ENCODE measurements around the gene LARP6. TPM values are rescaled to one million over a fixed set of nuclear protein-coding genes. Genes with fewer than 3 reads are reported as not detected.
"Not testable (repeated sequence)": the region's sequence is repeated elsewhere in the genome, so short reads cannot be mapped to it uniquely, and the experiment has no call there.

LARP6 gene
- total RNA-seq, 1 donor: 68.1 TPM

DNA sequence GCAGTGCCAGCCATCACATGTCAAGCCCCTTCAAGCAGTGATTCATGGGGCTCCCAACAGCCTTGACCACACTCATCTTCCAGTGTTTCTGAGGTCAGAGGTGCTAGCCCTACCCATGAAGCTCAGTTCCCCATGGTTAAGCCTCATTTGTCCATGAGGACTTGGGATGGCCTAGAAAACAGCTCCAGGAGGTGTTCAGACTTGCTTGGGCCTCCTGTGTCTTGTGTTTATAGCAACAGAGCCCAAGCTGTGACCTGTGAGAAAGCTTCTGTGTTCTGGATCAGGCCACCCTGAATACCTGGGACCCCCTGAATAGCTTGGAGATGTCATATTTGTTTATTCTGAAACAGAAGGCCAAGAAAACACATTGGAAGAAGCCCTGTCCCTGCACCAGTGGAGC lies 36.7 kb downstream of the LARP6 start:
- TF ChIP-seq, protein P1, sequence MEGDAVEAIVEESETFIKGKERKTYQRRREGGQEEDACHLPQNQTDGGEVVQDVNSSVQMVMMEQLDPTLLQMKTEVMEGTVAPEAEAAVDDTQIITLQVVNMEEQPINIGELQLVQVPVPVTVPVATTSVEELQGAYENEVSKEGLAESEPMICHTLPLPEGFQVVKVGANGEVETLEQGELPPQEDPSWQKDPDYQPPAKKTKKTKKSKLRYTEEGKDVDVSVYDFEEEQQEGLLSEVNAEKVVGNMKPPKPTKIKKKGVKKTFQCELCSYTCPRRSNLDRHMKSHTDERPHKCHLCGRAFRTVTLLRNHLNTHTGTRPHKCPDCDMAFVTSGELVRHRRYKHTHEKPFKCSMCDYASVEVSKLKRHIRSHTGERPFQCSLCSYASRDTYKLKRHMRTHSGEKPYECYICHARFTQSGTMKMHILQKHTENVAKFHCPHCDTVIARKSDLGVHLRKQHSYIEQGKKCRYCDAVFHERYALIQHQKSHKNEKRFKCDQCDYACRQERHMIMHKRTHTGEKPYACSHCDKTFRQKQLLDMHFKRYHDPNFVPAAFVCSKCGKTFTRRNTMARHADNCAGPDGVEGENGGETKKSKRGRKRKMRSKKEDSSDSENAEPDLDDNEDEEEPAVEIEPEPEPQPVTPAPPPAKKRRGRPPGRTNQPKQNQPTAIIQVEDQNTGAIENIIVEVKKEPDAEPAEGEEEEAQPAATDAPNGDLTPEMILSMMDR (IDR thresholded peaks at IDR 0.05; ENCODE audit: insufficient read depth, low read length): no peak
- DNase-seq (ENCODE audit: low read depth): no peak
- H3K4me3 ChIP-seq (ENCODE audit: low read depth, low read length): no peak overlapping the region

DNA sequence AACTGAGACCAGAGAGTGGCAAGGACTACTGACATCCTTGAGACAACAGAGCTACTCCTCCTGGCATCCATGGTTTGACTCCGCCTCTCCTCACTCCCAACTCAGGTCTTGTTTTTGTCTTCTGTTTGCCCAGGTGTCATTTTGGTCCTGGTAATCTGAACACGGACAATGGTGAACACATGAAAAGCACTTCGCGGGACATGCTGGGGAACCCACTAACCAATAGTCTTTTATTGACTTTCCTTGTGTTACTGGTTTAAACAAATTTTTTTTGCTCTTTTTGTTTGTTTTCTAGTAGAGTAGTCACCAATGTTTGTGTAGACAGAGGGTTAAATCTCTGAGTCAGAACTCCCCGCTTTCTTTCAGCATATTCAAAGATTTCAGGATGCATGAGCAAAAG lies 38.4 kb downstream of the LARP6 start:
- no peak for DNase-seq (ENCODE audit: low read depth)
- H3K4me3 ChIP-seq (ENCODE audit: low read depth, low read length): no peak overlapping the region
- TF ChIP-seq, protein P1 (IDR thresholded peaks at IDR 0.05; ENCODE audit: insufficient read depth, low read length): no peak

DNA sequence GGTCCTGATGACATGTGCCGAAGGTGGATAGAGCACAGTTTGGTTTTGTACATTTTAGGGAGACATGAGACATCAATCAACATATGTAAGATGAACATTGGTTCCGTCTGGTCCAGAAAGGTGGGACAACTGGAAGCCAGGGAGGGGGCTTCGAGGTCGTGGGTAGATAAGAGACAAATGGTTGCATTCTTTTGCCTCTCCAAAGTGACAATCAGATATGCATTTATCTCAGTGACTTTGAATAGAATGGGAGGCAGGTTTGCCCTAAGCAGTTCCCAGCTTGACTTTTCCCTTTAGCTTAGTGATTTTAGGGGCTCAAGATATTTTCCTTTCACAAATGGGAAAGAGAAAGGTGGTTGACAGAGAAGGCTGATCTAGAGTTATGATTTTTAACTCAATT lies 38.9 kb downstream of the LARP6 start:
- not testable (repeated sequence) for DNase-seq (ENCODE audit: low read depth); H3K4me3 ChIP-seq (ENCODE audit: low read depth, low read length)

DNA sequence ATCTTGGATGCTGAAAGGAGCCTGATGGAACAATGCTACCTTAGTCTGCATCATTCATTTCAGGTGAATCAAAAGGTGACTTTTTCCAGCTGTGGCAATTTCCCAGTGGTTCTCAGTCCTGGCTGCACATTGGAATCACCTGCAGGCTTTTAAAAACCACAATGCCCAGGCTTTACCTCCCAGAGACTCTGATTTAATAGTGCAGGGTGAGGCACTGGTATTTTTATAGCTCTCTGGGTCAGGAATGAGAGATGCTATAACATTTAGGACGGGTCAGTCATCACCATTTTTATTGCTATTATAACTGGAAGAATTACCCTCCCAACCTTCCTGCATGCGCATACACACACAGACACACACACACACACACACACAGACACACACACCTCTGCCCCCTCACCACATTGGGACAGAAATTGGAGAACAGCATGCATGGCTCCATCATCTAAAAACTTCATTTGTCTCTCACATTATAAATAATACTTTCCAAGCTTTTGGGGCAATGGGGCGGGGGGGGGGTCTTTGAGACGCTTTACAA lies 41.1 kb downstream of the LARP6 start:
- no peak for DNase-seq (ENCODE audit: low read depth)
- no peak overlapping the region for H3K4me3 ChIP-seq (ENCODE audit: low read depth, low read length)
- TF ChIP-seq, protein P1 (IDR thresholded peaks at IDR 0.05; ENCODE audit: insufficient read depth, low read length): no peak

DNA sequence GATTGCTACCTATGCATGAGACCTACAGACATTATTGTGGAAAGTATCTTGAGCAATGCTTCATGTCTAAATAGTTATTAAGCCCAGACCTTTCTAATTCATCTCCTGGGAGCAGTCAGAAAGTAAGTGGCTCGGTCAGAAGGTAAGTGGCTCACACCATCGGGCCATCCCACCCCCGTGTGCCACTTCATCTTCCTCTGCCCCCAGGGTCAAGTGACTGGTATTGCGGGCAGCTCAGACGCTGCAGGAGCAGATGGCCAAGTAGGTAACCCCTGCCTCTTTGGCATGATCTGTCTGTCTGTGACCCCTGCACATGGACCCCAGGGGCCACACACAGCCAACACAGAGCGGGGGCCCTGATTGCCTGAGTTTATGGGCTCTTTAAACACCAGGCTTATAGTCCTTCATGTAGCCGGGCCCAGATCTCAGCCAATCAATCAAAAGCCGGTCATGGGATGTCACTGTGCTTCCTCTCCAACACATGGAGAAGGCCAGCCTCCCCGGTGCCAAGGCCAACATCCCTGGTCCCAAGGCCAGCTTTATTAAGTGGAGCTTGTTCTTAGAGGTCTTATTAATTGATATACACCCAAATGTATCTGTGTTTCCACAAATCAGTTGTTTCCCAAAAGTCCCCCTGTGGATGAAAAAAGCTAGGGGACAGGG lies 42.9 kb downstream of the LARP6 start:
- DNase-seq (ENCODE audit: low read depth): no peak
- TF ChIP-seq, protein P1 (IDR thresholded peaks at IDR 0.05; ENCODE audit: insufficient read depth, low read length): no peak
- H3K4me3 ChIP-seq (ENCODE audit: low read depth, low read length): no peak overlapping the region

DNA sequence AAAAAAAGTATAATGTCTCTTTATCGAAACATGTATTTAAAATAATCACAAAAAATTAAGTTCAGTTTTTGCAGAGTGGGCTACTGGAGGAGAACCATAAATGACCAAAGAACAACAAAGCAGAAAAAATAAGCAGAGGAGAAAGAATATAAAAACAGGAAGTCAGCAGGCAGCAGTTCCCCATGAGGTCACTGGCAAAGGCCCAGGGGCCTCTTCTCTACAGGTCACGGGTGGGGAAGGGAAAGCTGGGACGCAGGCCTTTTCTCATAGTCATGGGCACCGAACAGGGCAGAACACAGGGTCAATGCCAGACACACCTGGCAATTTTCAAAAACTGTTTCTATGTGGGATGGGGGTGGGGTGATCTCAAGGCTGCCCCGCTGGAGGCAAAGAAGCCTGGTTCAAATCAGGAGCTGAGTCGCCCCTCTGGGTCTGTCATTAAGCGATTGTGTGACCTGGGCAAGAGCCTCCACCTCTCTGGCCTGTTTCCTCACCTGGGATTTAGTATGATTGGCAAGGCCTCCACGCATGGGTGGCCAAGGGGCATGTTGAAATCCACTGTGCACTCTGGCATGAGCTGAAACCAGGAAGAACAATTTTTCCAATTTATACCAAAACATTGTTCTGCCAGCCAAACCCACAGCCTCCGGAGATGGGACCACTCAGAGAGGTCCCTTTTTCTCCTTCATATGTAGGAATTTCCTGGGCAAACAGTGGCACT lies 46.8 kb downstream of the LARP6 start:
- H3K4me3 ChIP-seq (ENCODE audit: low read depth, low read length): no peak overlapping the region
- no peak for DNase-seq (ENCODE audit: low read depth)
- TF ChIP-seq, protein P1 (IDR thresholded peaks at IDR 0.05; ENCODE audit: insufficient read depth, low read length): no peak

DNA sequence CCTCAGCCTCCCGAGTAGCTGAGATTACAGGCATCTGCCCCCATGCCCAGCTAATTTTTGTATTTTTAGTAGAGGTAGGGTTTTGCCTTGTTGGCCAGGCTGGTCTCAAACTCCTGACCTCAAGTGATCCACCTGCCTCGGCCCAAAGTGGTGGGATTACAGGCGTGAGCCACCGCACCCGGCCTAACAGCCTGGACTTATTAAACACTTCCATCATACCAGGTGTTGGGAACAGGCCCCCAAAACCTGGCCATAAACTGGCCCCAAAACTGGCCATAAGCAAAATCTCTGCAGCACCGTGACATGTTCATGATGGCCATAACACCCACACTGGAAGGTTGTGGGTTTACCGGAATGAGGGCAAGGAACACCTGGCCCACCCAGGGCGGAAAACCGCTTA lies 49.6 kb downstream of the LARP6 start:
- not testable (repeated sequence) for H3K4me3 ChIP-seq (ENCODE audit: low read depth, low read length)

More for the DNA sequence above, 49.6 kb downstream of the LARP6 start:
- not testable (repeated sequence) for DNase-seq (ENCODE audit: low read depth)

Measured in fibroblast of the aortic adventitia (primary cell).